ENCODE data around the gene KLHL29. TPM values are rescaled to one million over a fixed set of nuclear protein-coding genes. Genes with fewer than 3 reads are reported as not detected.

The KLHL29 gene
- total RNA-seq, 3 donors from 2014 or later, result 2.6 to 13.0 (median 5.5) TPM

- ATAC-seq (no peak), DNase-seq (peak in 1 of 3 donors; percentile 12)
- intact Hi-C loops (cut with DNase I, micrococcal nuclease), result no loop called here
- Histone ChIP-seq H3K9me3 (no peaks in the 10 kb centered on the region), H3K4me1 (ENCODE audit: low read depth) (no peaks in the 10 kb centered on the region), H3K4me3 (no peak overlapping the region), H3K36me3 (ENCODE audit: low read depth) (no peaks in the 10 kb centered on the region)
- TF ChIP-seq CTCF (IDR thresholded peaks at IDR 0.05), result no peak
Observed at GRCh38 chr2:23486684-23487075, 101.7 kb downstream of the KLHL29 start.

- no peaks in the 10 kb centered on the region for H3K9me3 ChIP-seq
- intact Hi-C loops (cut with DNase I, micrococcal nuclease), result no loop called here
Observed at GRCh38 chr2:23487735-23488492, 102.9 kb downstream of the KLHL29 start.

GRCh38 chr2:23488584-23488983, 103.6 kb downstream of the KLHL29 start:
- no peaks in the 10 kb centered on the region for H3K4me1 ChIP-seq (ENCODE audit: low read depth)
- ATAC-seq (no peak), DNase-seq (no peak)
- intact Hi-C loops (cut with DNase I, micrococcal nuclease), result no loop called here
- no peaks in the 10 kb centered on the region for H3K9me3 ChIP-seq
- no peak for TF ChIP-seq CTCF (IDR thresholded peaks at IDR 0.05)
- H3K4me3 ChIP-seq, result no peak overlapping the region
- no peaks in the 10 kb centered on the region for H3K36me3 ChIP-seq (ENCODE audit: low read depth)

More at GRCh38 chr2:23487735-23488492, 102.9 kb downstream of the KLHL29 start:
- TF ChIP-seq CTCF (IDR thresholded peaks at IDR 0.05), result no peak
- ATAC-seq, result no peak
- Histone ChIP-seq H3K36me3 (ENCODE audit: low read depth) (no peaks in the 10 kb centered on the region), H3K4me3 (no peak overlapping the region), H3K4me1 (ENCODE audit: low read depth) (no peaks in the 10 kb centered on the region)
- DNase-seq, result no peak

- no peak for ATAC-seq
- Histone ChIP-seq H3K4me1 (ENCODE audit: low read depth) (no peaks in the 10 kb centered on the region), H3K9me3 (no peaks in the 10 kb centered on the region), H3K36me3 (ENCODE audit: low read depth) (no peaks in the 10 kb centered on the region), H3K4me3 (no peak overlapping the region)
- intact Hi-C loops (cut with DNase I, micrococcal nuclease), result no loop called here
- no peak for DNase-seq
- TF ChIP-seq CTCF (IDR thresholded peaks at IDR 0.05), result no peak
Observed at GRCh38 chr2:23489471-23490322, 104.7 kb downstream of the KLHL29 start.

GRCh38 chr2:23491591-23492336, 106.8 kb downstream of the KLHL29 start:
- Histone ChIP-seq H3K9me3 (no peaks in the 10 kb centered on the region), H3K36me3 (ENCODE audit: low read depth) (no peaks in the 10 kb centered on the region), H3K4me1 (ENCODE audit: low read depth) (no peaks in the 10 kb centered on the region), H3K4me3 (no peak overlapping the region)
- ATAC-seq, result no peak
- no peak for TF ChIP-seq CTCF (IDR thresholded peaks at IDR 0.05)
- intact Hi-C loops (cut with DNase I, micrococcal nuclease), result no loop called here
- DNase-seq, result no peak
